CD1c-positive myeloid dendritic cell (primary cell): ENCODE measurements around the gene ATP8B3.
A peak's percentile ranks its signal among the peaks of the same experiment; 100 is the strongest.
"Not testable (repeated sequence)": the region's sequence is repeated elsewhere in the genome, so short reads cannot be mapped to it uniquely, and the experiment has no call there.

Experiments used
- DNase-seq: peaks from one replicate; pipeline ENCODE4 v3.0.0-alpha.2; 2016; ENCODE audit errors: extremely low spot score

The ATP8B3 gene

GRCh38 chr19:1770866-1771576 is 41.1 kb downstream of the ATP8B3 start:
- no peak for DNase-seq

GRCh38 chr19:1769645-1769985 is 42.5 kb downstream of the ATP8B3 start:
- no peak for DNase-seq

- no peak for DNase-seq
These were observed 43.0 kb downstream of the ATP8B3 start for GRCh38 chr19:1768918-1769644.

GRCh38 chr19:1768248-1768647 is 43.8 kb downstream of the ATP8B3 start:
- peak; percentile 34 for DNase-seq

- peak; percentile 56 for DNase-seq
These were observed 44.6 kb downstream of the ATP8B3 start for GRCh38 chr19:1767464-1767933.

GRCh38 chr19:1766800-1767352 is 45.2 kb downstream of the ATP8B3 start:
- DNase-seq: peak; percentile 20

GRCh38 chr19:1765904-1766799 is 45.9 kb downstream of the ATP8B3 start:
- no peak for DNase-seq

GRCh38 chr19:1765232-1765903 is 46.7 kb downstream of the ATP8B3 start:
- DNase-seq: no peak

- no peak for DNase-seq
These were observed 47.3 kb downstream of the ATP8B3 start for GRCh38 chr19:1764729-1765128.

GRCh38 chr19:1763648-1764639 is 48.1 kb downstream of the ATP8B3 start:
- no peak for DNase-seq

GRCh38 chr19:1762243-1763117 is 49.6 kb downstream of the ATP8B3 start:
- DNase-seq: peak; percentile 22

GRCh38 chr19:1761528-1762242 is 50.4 kb downstream of the ATP8B3 start:
- no peak for DNase-seq

- not testable (repeated sequence) for DNase-seq
These were observed 51.1 kb downstream of the ATP8B3 start for GRCh38 chr19:1760786-1761527.

- DNase-seq: no peak
These were observed 52.1 kb downstream of the ATP8B3 start for GRCh38 chr19:1760020-1760419.

GRCh38 chr19:1758959-1759903 is 52.8 kb downstream of the ATP8B3 start:
- DNase-seq: no peak

GRCh38 chr19:1758231-1758577 is 53.9 kb downstream of the ATP8B3 start:
- DNase-seq: no peak
